IPS-18c (cell line): ENCODE results near the gene TMEM40.

ENCODE experiments used
- H3K4me3 ChIP-seq: 2 replicates; pipeline ENCODE4 v1.7.0; 2013; ENCODE audit warnings: low read depth, mild to moderate bottlenecking, low read length, moderate library complexity; ENCODE audit not compliant: insufficient read depth
- H3K9me3 ChIP-seq: one replicate; pipeline ENCODE4 v1.6.1; 2013; ENCODE audit warnings: mild to moderate bottlenecking, low read length, moderate library complexity; ENCODE audit not compliant: control insufficient read depth, insufficient read depth

The TMEM40 gene

DNA sequence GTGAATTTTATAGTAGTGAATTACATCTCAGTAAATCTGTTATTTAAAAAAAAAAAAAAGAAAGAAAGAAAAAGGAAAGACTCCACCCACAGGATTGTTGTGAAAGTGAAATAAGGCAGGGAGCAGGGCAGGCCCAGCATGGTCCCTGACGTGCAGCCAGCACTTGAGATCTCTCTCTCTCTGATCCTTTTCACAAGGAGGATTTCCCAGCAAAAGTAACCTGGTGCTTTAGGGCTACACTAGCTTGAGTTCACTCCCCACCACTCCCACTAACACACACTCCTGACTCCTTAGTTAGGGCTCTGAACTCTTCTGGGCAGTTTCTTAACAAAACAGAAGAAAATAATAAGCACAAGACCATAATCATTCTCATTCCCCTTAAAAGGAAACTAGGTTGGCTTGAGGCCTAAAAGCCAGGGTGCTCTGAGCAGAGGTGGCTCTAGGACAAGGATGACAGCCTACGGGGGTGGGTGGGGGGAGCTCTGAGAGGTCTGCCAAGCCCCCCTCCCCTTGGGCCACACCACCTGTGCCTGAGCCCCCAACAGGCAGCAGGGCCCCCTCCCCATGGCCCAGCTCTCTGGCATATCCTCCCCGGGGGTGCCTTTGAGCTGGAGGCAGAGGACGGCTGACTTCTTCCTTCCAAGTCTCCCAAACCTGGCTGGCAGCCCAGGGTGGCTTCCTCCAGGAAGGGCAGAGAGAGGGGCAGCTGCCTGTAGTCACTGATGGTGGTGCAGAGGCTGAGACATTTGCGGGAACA lies 856 bp downstream of the TMEM40 start:
- H3K9me3 ChIP-seq: no peaks in the 10 kb centered on the region
- H3K4me3 ChIP-seq: no peak overlapping the region; the same call in 1 of the 2 replicates

DNA sequence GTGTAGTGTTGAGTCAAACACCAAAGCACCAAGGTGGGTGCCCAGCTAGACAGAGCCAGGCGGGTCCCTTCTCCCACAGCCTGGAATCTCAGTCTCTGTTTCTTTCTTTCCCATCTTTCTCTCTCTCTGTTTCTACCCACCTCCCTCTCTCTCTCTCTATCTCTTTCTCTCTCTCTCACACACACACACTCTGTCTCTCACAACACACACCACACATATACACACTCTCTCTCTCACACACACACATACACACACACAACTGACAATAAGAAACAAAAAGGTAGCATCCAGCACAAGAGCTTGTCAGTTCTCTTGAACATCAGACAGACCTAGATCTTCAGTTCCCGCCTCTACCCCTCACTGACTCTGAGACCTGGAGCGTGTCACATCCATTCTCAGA lies 2.4 kb downstream of the TMEM40 start:
- Histone ChIP-seq H3K9me3 (no peaks in the 10 kb centered on the region), H3K4me3 (no peak overlapping the region)

DNA sequence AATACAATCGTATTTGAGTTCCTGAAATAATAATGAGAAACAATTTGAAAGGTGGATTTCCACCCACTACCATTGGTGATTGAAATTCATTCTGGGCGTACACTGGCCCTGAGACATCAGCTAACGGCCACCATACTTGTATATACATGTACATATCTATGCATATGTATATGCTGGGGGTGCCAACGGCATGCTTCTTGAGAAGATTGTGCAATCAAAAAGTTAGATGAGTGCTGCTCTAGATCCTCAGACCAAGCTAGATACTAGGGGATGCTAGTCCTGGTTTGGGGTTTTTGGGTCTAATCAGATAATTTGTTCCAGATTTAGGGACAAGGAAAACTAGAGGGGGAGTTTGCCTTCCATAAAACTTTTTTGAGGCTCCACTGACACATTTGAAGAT lies 2.9 kb downstream of the TMEM40 start:
- Histone ChIP-seq H3K9me3 (no peaks in the 10 kb centered on the region), H3K4me3 (no peak overlapping the region)

DNA sequence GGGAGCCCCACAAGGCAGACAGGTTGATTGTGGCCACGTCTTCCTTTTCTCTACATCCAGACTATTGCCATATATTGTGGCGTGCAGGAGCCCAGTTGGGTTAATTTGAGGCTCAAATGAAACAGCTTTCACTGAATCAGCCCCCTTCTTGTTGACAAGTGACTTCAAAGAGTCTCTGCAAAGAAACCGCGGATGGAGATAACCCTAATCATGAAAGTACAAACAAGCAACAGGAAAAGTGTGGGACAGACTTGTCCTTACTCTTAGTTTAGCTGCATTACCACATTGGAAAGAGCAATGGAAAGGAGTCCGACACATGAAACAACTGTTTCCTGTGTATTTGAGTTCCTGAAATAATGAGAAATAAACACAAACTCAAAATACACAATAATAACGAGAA lies 3.3 kb downstream of the TMEM40 start:
- Histone ChIP-seq H3K4me3 (no peak overlapping the region), H3K9me3 (no peaks in the 10 kb centered on the region)

DNA sequence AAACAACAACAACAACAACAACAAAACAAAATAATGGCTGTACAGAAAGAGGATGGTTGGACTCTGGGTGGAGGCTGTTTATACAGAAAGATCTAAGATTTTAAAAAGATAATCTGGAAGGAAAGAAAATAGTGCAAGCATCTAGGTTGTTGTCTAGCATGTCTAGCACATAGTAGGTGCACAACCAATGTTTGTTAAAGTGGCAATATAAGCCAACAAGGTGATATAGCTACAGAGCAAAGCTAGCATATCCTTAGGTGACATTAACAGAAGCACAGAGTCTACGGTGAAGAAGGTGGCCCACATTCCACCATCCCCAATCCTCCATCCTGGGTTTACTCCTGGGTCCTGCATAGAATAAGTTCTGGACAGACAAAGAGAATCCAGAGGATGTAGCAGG lies 4.7 kb downstream of the TMEM40 start:
- no peak overlapping the region for H3K4me3 ChIP-seq
- H3K9me3 ChIP-seq: no peaks in the 10 kb centered on the region

DNA sequence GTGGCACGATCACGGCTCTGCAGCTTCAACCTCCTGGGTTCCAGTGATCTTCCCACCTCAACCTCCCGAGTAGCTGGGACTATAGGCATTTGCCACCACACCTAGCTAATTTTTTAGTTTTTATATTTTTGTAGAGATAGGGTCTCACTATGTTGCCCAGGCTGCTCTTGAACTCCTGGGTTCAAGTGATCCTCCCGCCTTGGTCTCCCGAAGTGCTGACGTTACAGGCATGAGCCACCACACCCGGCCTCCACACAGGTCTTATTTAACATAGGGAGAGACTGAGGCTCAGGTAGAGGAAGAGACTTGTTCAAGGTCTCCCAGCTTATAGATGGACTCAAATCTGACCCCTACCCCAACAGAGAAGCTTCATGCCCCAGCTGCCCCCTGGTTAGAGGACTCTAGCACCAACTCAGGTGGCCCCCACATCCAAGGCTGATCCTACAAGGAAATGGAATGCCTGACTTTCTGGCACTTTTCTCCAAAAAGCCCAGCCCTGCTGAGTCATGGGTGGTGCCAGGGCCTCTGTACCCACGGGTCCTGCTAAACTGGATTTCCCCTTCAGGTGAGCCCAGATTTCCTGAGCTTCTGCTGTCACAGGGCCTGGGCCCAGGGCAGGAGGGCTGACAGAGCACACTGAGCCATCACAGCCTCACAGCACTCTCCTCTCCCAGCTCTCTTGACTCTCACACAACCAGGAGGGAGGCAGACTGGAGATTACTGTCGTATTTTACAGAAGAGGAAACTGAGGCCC lies 5.6 kb downstream of the TMEM40 start:
- H3K4me3 ChIP-seq: no peak overlapping the region
- no peaks in the 10 kb centered on the region for H3K9me3 ChIP-seq

DNA sequence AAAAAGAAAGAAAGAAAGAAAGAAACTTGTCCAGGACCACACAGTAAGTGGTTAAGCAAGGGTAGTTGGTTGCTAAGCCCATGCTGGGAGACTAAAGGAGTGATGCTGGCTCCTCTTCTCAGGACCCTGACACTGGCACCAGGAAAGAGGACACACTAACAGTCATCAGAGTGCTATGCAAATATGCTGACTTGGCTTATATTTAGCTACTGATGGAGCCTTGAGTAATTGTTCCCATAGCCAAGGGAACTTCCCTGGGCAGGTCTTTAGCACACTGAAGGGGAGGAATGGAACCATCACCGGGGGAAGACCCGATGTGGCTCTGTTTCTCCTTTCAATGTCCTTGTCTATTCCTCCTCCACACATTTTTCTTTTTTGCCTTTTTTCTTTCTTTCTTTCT lies 6.2 kb downstream of the TMEM40 start:
- no peaks in the 10 kb centered on the region for H3K9me3 ChIP-seq
- H3K4me3 ChIP-seq: no peak overlapping the region

DNA sequence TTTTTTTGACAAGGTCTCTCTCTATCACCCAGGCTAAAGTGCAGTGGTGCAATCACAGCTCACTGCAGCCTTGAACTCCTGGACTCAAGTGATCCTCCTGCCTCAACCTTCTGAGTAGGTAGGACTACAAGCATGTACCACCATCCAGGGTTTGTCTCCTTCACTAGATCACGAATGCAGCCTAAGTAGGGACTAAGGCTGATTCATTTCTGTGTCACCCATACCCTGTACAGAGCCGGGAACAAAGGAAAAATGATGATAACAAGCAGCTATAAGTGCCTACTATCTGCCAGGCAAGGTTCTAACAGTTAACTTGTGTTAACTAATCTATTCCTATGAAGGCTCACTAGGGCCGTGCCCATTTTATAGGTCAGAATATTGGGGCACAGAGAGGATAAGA lies 7.0 kb downstream of the TMEM40 start:
- H3K9me3 ChIP-seq: no peaks in the 10 kb centered on the region
- H3K4me3 ChIP-seq: no peak overlapping the region

DNA sequence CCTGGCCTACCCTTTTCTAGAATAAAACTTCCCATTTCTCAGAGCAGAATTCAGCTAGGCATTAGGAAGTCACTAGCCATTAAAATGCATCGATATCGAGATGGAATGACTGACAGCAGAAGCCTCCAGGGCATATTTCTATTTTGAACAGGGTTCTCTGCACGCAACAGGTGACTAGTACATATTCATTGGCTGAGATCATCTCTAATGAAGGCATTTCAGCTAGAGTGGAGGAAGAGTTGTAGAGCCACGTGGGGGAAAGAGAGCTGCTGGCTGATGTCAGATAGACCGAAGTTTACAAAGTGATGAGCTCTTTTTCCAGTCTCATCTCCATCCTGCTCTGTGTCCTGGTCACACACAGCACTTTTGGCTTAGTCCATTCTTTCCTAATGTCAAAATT lies 7.5 kb downstream of the TMEM40 start:
- Histone ChIP-seq H3K9me3 (no peaks in the 10 kb centered on the region), H3K4me3 (no peak overlapping the region)

DNA sequence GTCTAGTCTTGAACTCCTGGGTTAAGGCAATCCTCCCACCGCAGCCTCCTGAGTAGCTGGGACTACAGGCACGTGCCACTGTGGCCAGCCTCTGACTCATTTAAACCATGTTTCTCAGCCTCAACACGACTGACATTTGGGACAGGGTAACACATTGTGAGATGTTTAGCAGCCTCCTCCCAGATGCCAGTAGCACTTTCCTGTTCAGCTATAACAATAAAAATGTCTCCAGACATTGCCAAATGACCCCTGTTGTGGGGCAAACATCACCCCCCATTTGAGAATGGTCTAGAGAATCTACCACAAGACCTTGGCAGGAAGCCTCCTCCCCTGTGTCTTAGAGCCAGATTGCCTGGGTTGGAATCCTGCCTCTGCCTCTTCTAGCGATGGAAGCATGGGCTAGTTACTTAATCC lies 8.4 kb downstream of the TMEM40 start:
- Histone ChIP-seq H3K9me3 (no peaks in the 10 kb centered on the region), H3K4me3 (no peak overlapping the region)

DNA sequence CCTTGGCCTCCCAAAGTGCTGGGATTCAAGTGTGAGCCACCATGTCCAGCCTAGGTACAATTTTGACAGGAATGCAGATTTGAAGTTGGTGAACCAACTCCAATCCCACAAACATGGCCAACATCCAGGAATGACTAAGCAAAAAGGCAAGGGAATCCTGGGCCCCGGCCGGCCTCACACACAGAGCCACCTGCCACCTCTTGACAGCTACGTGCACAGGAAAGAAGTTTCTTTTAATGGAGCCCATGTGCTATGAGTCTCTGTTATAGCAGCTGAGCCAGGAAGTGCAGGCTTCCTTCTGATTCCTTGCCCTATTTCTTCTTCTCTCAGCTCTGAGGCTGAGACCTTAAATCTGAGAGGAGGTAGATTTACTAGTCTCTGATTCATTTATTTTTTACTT lies 8.8 kb downstream of the TMEM40 start:
- no peak overlapping the region for H3K4me3 ChIP-seq

DNA sequence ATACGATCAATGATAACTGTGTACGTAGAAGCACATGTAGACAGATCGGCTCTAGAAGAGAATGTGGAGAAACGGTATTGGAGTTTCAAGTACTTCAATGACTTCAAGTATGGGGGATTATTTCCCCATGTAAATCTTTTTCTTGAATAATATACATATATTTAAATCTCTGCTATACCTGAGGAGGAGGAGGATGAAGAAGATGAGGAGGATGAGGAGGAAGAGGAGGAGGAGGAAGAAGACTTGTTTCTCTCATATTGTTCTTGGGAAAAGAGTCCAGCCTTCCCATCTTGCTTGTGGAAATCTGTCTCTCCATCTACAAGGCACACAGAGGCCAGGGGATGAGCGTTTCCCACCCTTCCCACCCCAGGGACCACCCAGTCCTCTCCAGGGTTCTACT lies 10.6 kb downstream of the TMEM40 start:
- no peak overlapping the region for H3K4me3 ChIP-seq
- no peaks in the 10 kb centered on the region for H3K9me3 ChIP-seq

More for the DNA sequence above, 8.8 kb downstream of the TMEM40 start:
- H3K9me3 ChIP-seq: no peaks in the 10 kb centered on the region

DNA sequence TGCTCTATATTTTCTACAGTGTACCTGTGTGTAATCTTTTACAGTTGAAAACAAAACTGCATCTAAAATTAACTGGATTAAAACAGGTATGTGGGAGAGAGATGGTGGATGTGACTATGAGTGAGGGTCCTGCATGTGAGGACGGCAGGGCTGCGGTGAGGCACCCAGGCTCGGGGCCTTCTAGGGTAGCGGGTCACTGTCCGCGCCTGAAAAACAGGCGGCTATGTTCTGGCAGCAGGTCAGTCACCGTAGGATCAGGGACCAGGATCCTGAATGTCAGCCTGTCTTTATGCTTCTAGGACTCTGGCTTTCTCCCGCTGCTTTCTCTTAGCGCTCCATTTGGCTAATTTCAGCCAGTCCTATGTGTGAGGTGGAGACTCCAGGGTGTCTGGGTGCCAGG lies 12.6 kb downstream of the TMEM40 start:
- H3K9me3 ChIP-seq: no peaks in the 10 kb centered on the region
- H3K4me3 ChIP-seq: no peak overlapping the region

DNA sequence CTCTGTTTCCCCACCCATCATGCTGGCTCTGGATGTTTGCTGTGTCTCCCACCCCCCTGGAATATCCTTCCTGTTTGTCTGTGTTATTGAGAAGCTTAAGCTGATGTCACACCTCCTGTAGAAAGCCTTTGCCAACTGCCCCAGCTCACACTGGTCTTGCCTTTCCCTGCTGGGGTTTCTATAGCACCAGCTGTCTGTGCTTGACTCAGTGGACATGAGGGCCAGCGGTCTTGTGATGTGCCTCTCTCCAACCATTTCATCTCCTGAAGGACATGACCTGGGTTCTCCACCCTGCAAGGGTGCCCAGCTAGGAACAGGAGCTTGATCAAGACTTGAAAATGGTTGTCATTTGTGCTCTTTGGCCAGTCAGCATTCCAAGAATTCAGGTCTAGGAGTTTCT lies 14.7 kb downstream of the TMEM40 start:
- no peaks in the 10 kb centered on the region for H3K9me3 ChIP-seq
- no peak overlapping the region for H3K4me3 ChIP-seq

DNA sequence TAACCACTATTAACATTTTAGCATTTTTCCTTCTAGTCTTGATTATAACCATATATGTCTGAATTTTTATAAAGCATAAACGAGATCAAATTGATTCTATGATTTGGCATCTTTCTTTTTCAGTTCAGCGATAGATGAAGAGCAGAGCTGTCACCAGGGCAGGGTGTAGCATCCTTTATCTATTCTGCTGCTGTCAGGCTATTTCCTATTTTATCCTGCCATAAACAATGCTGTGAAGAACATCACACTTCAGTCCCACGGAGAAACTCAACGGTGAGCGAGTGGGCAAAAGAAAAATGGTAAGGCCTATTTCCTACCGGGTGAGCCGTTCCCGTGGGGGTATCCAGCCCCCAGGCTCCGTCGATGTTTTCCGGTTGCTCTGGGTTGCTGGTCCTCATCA lies 15.5 kb downstream of the TMEM40 start:
- H3K4me3 ChIP-seq: no peak overlapping the region
- no peaks in the 10 kb centered on the region for H3K9me3 ChIP-seq

DNA sequence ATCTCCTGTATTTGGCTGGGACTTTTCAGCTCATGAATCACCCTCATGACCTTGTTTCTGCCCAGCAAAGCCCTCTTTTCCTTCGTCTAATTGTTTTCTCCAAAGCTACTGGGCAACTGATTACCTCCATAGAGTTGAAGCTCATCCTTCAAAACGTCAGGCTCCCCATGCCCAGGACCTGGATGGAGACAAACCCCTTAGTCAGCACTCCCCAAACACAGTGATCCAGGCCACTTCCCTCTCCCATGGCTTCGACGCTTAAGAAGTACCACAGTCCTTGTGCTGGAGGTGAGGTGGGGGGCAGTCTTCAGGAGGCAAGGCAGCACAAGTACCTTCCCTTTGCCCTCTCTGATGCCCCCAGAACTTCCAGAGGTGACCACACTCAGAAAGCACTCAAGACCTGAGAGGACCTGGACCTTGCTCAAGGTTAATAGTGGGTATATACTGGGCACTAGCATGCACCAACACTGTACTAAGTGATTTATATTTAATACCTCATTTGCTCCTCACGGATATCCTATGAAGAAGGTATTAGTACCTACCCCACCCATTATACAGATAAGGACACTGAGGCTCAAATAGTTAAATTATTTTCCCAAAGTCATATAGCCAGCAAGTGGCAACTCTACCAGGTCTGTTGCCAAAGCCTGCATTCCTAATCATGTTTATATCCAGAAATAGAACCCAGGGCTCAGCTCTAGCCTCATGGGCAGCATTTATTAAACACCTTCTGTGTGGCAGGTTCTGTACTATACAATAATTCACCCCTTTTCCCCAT lies 16.5 kb downstream of the TMEM40 start:
- Histone ChIP-seq H3K4me3 (no peak overlapping the region), H3K9me3 (no peaks in the 10 kb centered on the region)

DNA sequence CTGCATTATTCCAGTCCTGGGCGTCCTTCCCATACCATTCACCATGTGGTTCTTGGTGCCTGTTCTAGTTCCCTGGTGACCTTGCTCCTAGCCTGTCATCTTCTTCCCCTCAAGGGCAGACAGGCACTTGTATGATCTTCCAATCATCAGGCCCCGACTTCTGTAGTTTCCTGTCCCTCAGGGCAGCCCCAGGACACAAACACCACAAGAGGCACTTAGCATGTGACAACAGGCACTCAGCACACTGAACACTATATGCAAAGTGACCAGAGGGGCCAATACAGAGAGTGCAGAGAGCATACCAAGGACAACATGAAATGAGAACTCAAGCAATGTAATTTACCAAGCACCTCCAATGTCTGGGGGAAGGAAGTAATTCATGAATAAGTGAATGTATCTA lies 17.9 kb downstream of the TMEM40 start:
- no peaks in the 10 kb centered on the region for H3K9me3 ChIP-seq

DNA sequence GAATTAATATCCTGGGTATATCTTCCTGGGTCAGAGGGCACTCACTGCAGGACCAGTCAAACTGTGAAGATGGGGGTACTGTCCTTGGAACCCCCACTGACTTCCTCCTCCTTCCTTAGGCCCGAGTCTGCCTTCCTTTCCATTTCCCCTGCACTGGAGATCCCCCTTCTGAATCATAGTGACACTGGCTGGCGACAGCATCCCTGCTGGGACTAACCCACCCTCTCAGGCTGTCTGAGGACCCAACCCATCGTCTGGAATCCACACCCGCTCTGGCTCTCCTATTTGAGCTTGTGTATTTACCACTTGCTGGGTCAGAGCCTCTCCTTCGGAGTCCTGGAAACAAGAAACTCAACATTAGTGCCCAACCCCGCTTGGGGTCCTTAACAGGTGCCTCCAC lies 21.2 kb downstream of the TMEM40 start:
- Histone ChIP-seq H3K9me3 (no peaks in the 10 kb centered on the region), H3K4me3 (no peak overlapping the region)

More for the DNA sequence above, 17.9 kb downstream of the TMEM40 start:
- H3K4me3 ChIP-seq: no peak overlapping the region
